Liver (tissue), 3 donors: ENCODE measurements around the gene UBA6.

Experiments
- EGR1 ChIP-seq, 2 donors: IDR thresholded peaks; 2 replicates each; pipeline ENCODE4 v1.6.1; 2016 to 2018; ENCODE audit warnings: antibody characterized with exemption in 2 of 2, low read depth in 2 of 2
- FOXA1 ChIP-seq: IDR thresholded peaks from 2 replicates; pipeline ENCODE4 v1.6.1; 2016; ENCODE audit warnings: antibody characterized with exemption
- GABPA ChIP-seq, 2 donors: IDR thresholded peaks in 1 of 2; conservative IDR thresholded peaks in 1 of 2; 2 replicates each; pipeline ENCODE4 v1.6.1; 2016; ENCODE audit warnings: antibody characterized with exemption in 2 of 2, mild to moderate bottlenecking in 1 of 2, moderate library complexity in 1 of 2
- HNF4A ChIP-seq, 2 donors: conservative IDR thresholded peaks; 2 replicates each; pipeline ENCODE4 v1.6.1; 2016; ENCODE audit warnings: antibody characterized with exemption in 2 of 2, mild to moderate bottlenecking in 2 of 2
- JUND ChIP-seq, 2 donors: IDR thresholded peaks; 2 replicates each; pipeline ENCODE4 v1.6.1; 2016; ENCODE audit warnings: antibody characterized with exemption in 2 of 2
- RAD21 ChIP-seq, 2 donors: IDR thresholded peaks; 2 replicates each; pipeline ENCODE4 v1.6.1; 2016; ENCODE audit warnings: antibody characterized with exemption in 2 of 2, mild to moderate bottlenecking in 2 of 2
- RXRA ChIP-seq, 2 donors: IDR thresholded peaks; 2 replicates each; pipeline ENCODE4 v1.6.1; 2017 to 2018; ENCODE audit warnings: antibody characterized with exemption in 2 of 2, mild to moderate bottlenecking in 1 of 2
- TAF1 ChIP-seq: conservative IDR thresholded peaks from 2 replicates; pipeline ENCODE4 v1.6.1; 2016; ENCODE audit warnings: antibody characterized with exemption, mild to moderate bottlenecking
- YY1 ChIP-seq: IDR thresholded peaks from 2 replicates; pipeline ENCODE4 v1.6.1; 2016; ENCODE audit warnings: antibody characterized with exemption, mild to moderate bottlenecking
- TF ChIP-seq, protein P1 (sequence below): IDR thresholded peaks from 2 replicates; pipeline ENCODE4 v1.6.1; 2016; ENCODE audit warnings: antibody characterized with exemption
- TF ChIP-seq, protein P2 (sequence below): IDR thresholded peaks from 2 replicates; pipeline ENCODE4 v1.6.1; 2016; ENCODE audit warnings: antibody characterized with exemption
- TF ChIP-seq, protein P3 (sequence below): fragments of 150-350 bp; IDR thresholded peaks from 2 replicates; pipeline ENCODE4 v1.5.1; 2017; ENCODE audit warnings: improper control_type of control experiment, low read depth, low read length; ENCODE audit not compliant: missing input control
- TF ChIP-seq, protein P4 (sequence below): IDR thresholded peaks from 2 replicates; pipeline ENCODE4 v1.6.1; 2016; ENCODE audit warnings: antibody characterized with exemption, mild to moderate bottlenecking
- TF ChIP-seq, protein P5 (sequence below): IDR thresholded peaks from 2 replicates; pipeline ENCODE4 v1.6.1; 2016; ENCODE audit warnings: antibody characterized with exemption
- donor health status: healthy.
- donor health status: healthy.

DNA sequence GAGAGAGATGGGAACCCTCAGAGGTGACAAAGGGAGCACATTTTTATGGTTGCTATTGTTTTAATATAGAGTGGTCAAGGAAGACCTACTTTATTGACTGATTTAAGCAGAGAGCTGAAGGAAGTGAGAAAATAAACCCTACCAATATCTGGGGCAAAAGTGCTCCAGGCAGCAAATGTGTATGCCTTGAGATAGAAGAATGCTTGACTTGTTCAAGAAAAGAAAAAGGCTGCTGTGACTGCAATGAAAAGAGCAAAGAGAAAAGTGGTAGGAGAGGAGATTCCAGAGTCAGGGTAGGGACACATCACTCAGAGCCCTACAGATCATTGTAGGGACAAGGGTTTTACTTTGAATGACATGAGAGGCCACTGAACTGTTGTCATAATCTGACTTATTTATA lies 116.5 kb downstream of the UBA6 start:
- TF ChIP-seq RAD21 (IDR thresholded peaks at IDR 0.05), result no peak
- TF ChIP-seq RXRA (IDR thresholded peaks at IDR 0.05), result no peak
- TF ChIP-seq, protein P1, sequence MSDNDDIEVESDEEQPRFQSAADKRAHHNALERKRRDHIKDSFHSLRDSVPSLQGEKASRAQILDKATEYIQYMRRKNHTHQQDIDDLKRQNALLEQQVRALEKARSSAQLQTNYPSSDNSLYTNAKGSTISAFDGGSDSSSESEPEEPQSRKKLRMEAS, result no peak
- TF ChIP-seq, protein P2, sequence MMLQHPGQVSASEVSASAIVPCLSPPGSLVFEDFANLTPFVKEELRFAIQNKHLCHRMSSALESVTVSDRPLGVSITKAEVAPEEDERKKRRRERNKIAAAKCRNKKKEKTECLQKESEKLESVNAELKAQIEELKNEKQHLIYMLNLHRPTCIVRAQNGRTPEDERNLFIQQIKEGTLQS, result no peak
- no peak for TF ChIP-seq FOXA1
- TF ChIP-seq, protein P3, sequence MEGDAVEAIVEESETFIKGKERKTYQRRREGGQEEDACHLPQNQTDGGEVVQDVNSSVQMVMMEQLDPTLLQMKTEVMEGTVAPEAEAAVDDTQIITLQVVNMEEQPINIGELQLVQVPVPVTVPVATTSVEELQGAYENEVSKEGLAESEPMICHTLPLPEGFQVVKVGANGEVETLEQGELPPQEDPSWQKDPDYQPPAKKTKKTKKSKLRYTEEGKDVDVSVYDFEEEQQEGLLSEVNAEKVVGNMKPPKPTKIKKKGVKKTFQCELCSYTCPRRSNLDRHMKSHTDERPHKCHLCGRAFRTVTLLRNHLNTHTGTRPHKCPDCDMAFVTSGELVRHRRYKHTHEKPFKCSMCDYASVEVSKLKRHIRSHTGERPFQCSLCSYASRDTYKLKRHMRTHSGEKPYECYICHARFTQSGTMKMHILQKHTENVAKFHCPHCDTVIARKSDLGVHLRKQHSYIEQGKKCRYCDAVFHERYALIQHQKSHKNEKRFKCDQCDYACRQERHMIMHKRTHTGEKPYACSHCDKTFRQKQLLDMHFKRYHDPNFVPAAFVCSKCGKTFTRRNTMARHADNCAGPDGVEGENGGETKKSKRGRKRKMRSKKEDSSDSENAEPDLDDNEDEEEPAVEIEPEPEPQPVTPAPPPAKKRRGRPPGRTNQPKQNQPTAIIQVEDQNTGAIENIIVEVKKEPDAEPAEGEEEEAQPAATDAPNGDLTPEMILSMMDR, result no peak
- TF ChIP-seq TAF1, result no peak
- TF ChIP-seq GABPA (IDR thresholded peaks at IDR 0.05 in 1 of 2, conservative IDR thresholded peaks at IDR 0.05 in 1 of 2), result no peak
- no peak for TF ChIP-seq EGR1 (IDR thresholded peaks at IDR 0.05; ENCODE audit: low read depth in 2 of 2)
- TF ChIP-seq YY1, result no peak
- TF ChIP-seq JUND (IDR thresholded peaks at IDR 0.05), result no peak
- TF ChIP-seq, protein P4, sequence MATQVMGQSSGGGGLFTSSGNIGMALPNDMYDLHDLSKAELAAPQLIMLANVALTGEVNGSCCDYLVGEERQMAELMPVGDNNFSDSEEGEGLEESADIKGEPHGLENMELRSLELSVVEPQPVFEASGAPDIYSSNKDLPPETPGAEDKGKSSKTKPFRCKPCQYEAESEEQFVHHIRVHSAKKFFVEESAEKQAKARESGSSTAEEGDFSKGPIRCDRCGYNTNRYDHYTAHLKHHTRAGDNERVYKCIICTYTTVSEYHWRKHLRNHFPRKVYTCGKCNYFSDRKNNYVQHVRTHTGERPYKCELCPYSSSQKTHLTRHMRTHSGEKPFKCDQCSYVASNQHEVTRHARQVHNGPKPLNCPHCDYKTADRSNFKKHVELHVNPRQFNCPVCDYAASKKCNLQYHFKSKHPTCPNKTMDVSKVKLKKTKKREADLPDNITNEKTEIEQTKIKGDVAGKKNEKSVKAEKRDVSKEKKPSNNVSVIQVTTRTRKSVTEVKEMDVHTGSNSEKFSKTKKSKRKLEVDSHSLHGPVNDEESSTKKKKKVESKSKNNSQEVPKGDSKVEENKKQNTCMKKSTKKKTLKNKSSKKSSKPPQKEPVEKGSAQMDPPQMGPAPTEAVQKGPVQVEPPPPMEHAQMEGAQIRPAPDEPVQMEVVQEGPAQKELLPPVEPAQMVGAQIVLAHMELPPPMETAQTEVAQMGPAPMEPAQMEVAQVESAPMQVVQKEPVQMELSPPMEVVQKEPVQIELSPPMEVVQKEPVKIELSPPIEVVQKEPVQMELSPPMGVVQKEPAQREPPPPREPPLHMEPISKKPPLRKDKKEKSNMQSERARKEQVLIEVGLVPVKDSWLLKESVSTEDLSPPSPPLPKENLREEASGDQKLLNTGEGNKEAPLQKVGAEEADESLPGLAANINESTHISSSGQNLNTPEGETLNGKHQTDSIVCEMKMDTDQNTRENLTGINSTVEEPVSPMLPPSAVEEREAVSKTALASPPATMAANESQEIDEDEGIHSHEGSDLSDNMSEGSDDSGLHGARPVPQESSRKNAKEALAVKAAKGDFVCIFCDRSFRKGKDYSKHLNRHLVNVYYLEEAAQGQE, result no peak
- TF ChIP-seq, protein P5, sequence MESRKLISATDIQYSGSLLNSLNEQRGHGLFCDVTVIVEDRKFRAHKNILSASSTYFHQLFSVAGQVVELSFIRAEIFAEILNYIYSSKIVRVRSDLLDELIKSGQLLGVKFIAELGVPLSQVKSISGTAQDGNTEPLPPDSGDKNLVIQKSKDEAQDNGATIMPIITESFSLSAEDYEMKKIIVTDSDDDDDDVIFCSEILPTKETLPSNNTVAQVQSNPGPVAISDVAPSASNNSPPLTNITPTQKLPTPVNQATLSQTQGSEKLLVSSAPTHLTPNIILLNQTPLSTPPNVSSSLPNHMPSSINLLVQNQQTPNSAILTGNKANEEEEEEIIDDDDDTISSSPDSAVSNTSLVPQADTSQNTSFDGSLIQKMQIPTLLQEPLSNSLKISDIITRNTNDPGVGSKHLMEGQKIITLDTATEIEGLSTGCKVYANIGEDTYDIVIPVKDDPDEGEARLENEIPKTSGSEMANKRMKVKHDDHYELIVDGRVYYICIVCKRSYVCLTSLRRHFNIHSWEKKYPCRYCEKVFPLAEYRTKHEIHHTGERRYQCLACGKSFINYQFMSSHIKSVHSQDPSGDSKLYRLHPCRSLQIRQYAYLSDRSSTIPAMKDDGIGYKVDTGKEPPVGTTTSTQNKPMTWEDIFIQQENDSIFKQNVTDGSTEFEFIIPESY, result no peak
- TF ChIP-seq HNF4A (conservative IDR thresholded peaks at IDR 0.05), result no peak
